Panc1 (cell line): ENCODE measurements around the gene CST1. TPM values are rescaled to one million over a fixed set of nuclear protein-coding genes. Genes with fewer than 3 reads are reported as not detected.
"Not testable (repeated sequence)": the region's sequence is repeated elsewhere in the genome, so short reads cannot be mapped to it uniquely, and the experiment has no call there.

Experiments
- ATAC-seq: fragments of 200-7000 bp; cut with Tn5 transposase; 2 replicates; pipeline ENCODE4 v1.9.1; 2020; ENCODE audit warnings: mild to moderate bottlenecking, moderate library complexity
- BruUV-seq: library from RNA; stranded (reverse); fragments of 400-500 nt; replicated peaks from 2 replicates; lab custom pipeline; 2021; lab: Mats Ljungman, UMichigan
- CTCF ChIA-PET: fragments of 300-600 bp; sonication (Branson Sonifier 250); formaldehyde crosslinking; loops from one replicate; lab custom pipeline; 2022; ENCODE audit warnings: antibody characterized with exemption; lab: Charles Lee
- POLR2A ChIA-PET: fragments of 300-600 bp; sonication (Branson Sonifier 250); formaldehyde crosslinking; loops from one replicate; lab custom pipeline; 2022; ENCODE audit warnings: antibody characterized with exemption; lab: Charles Lee
- DNase-seq: peaks from one replicate; pipeline ENCODE4 v3.0.0-alpha.2; 2010; ENCODE audit warnings: low read depth, low spot score
- H3K27ac ChIP-seq: 2 replicates; pipeline ENCODE4 v1.5.1; 2011; ENCODE audit warnings: mild to moderate bottlenecking, low read length, inconsistent platforms
- H3K27me3 ChIP-seq: fragments of 200-500 bp; sonication (Bioruptor generic); 2 replicates; pipeline ENCODE4 v1.6.0; 2014; ENCODE audit warnings: low read length, inconsistent platforms; ENCODE audit not compliant: control insufficient read depth, insufficient read depth
- H3K36me3 ChIP-seq: fragments of 200-500 bp; sonication (Bioruptor generic); 2 replicates; pipeline ENCODE4 v1.5.1; 2014; ENCODE audit warnings: inconsistent platforms, mild to moderate bottlenecking, low read length, moderate library complexity; ENCODE audit not compliant: control insufficient read depth, insufficient read depth
- H3K4me1 ChIP-seq: 2 replicates; pipeline ENCODE4 v1.5.1; 2011; ENCODE audit warnings: inconsistent platforms, mild to moderate bottlenecking, low read length, moderate library complexity; ENCODE audit not compliant: control insufficient read depth, insufficient read depth
- H3K4me3 ChIP-seq, 2 experiments: 2 replicates each; pipeline ENCODE4 v1.5.1; 2011 to 2012; ENCODE audit warnings: low read depth in 2 of 2, low read length in 2 of 2, mild to moderate bottlenecking in 2 of 2, inconsistent platforms in 1 of 2, moderate library complexity in 1 of 2
- H3K9me3 ChIP-seq: fragments of 200-500 bp; sonication (Bioruptor generic); 2 replicates; pipeline ENCODE4 v1.5.1; 2014; ENCODE audit warnings: low read depth, mild to moderate bottlenecking, inconsistent platforms, low read length, moderate library complexity; ENCODE audit not compliant: control insufficient read depth, insufficient read depth
- CTCF ChIP-seq: fragments of 450-650 bp; IDR thresholded peaks from 2 replicates; pipeline ENCODE4 v1.5.1; 2017; ENCODE audit warnings: mild to moderate bottlenecking
- POLR2AphosphoS5 ChIP-seq: IDR thresholded peaks from 2 replicates; pipeline ENCODE4 v1.6.1; 2012; ENCODE audit warnings: mild to moderate bottlenecking, low read depth, low read length, moderate library complexity
- REST ChIP-seq, 2 experiments: IDR thresholded peaks; 2 replicates each; pipeline ENCODE4 v1.6.1; 2011 to 2012; ENCODE audit warnings: low read depth in 2 of 2, control low read depth in 1 of 2, low read length in 1 of 2, mild to moderate bottlenecking in 1 of 2, moderate library complexity in 1 of 2; ENCODE audit not compliant: insufficient read depth in 1 of 2
- SIN3A ChIP-seq: IDR thresholded peaks from 2 replicates; pipeline ENCODE4 v1.6.1; 2012; ENCODE audit warnings: low read depth, mild to moderate bottlenecking, low read length, moderate library complexity, borderline replicate concordance; ENCODE audit not compliant: insufficient read depth
- TCF7L2 ChIP-seq: IDR thresholded peaks from 2 replicates; pipeline ENCODE4 v1.6.1; 2011; ENCODE audit warnings: mild to moderate bottlenecking, low read depth, low read length, inconsistent platforms
- in situ Hi-C: cut with HindIII; loops from 2 replicates; pipeline ENCODE4 v1.10.0; 2016; ENCODE audit warnings: low sequenced_read_pairs, low pct_unique_long_range_greater_than_20kb
- intact Hi-C: fragments of 100-400 bp; cut with micrococcal nuclease; formaldehyde crosslinking; loops from one replicate; pipeline ENCODE4 v1.10.0; 2022; ENCODE audit not compliant: unreplicated experiment
- total RNA-seq: library from RNA; stranded (reverse); gene quantifications from one replicate; pipeline ENCODE4 v1.2.1, GENCODE V29; 2021; ENCODE audit not compliant: unreplicated experiment

CST1 gene
- total RNA-seq, 1 experiment from 2014 or later = not detected

- no peaks in the 10 kb centered on the region for H3K36me3 ChIP-seq
- POLR2A ChIA-PET = no interaction called here
Observed at GRCh38 chr20:23721962-23722361, 28.8 kb downstream of the CST1 start.

GRCh38 chr20:23719351-23719750, 31.4 kb downstream of the CST1 start:
- H3K36me3 ChIP-seq, intact Hi-C loops, H3K27ac ChIP-seq, POLR2A ChIA-PET, ATAC-seq, DNase-seq, in situ Hi-C loops, CTCF ChIA-PET, H3K9me3 ChIP-seq, H3K27me3 ChIP-seq, H3K4me3 ChIP-seq, H3K4me1 ChIP-seq, BruUV-seq: not testable (repeated sequence)

More at GRCh38 chr20:23721962-23722361, 28.8 kb downstream of the CST1 start:
- in situ Hi-C loops (no loop called here), intact Hi-C loops (loop anchor here (5.0 kb wide), 1 partner anchor 215 kb away; no protein-coding TSS in a partner anchor)
- Histone ChIP-seq H3K4me3 (no peak overlapping the region), H3K9me3 (no peaks in the 10 kb centered on the region), H3K27me3 (no peaks in the 10 kb centered on the region), H3K27ac (no peak overlapping the region), H3K4me1 (no peaks in the 10 kb centered on the region)
- no TSS peak for BruUV-seq
- no peak for ATAC-seq
- DNase-seq = no peak
- TF ChIP-seq TCF7L2 (no peak), REST (IDR thresholded peaks at IDR 0.05; ENCODE audit: insufficient read depth in 1 of 2, low read depth in 2 of 2, low read length in 1 of 2) (no peak)
- CTCF ChIA-PET = no interaction called here

- H3K9me3 ChIP-seq, H3K27me3 ChIP-seq, CTCF ChIA-PET, H3K4me1 ChIP-seq, DNase-seq, BruUV-seq, in situ Hi-C loops, H3K27ac ChIP-seq, intact Hi-C loops, POLR2A ChIA-PET, ATAC-seq, H3K36me3 ChIP-seq, H3K4me3 ChIP-seq: not testable (repeated sequence)
Observed at GRCh38 chr20:23711778-23712177, 39.0 kb downstream of the CST1 start.

GRCh38 chr20:23710771-23711170, 40.0 kb downstream of the CST1 start:
- Histone ChIP-seq H3K36me3 (no peaks in the 10 kb centered on the region), H3K27ac (no peak overlapping the region), H3K9me3 (no peaks in the 10 kb centered on the region), H3K4me3 (no peak overlapping the region), H3K27me3 (no peaks in the 10 kb centered on the region), H3K4me1 (no peaks in the 10 kb centered on the region)
- BruUV-seq = no TSS peak
- no peak for ATAC-seq
- POLR2A ChIA-PET = no interaction called here
- no peak for DNase-seq
- in situ Hi-C loops (no loop called here), intact Hi-C loops (no loop called here)
- CTCF ChIA-PET = no interaction called here
- no peak for TF ChIP-seq SIN3A
- no peak for TF ChIP-seq REST (IDR thresholded peaks at IDR 0.05; ENCODE audit: insufficient read depth in 1 of 2, low read depth in 2 of 2, low read length in 1 of 2)
- no peak for TF ChIP-seq CTCF
- no peak for TF ChIP-seq POLR2AphosphoS5
- no peak for TF ChIP-seq TCF7L2
